Measurements from ENCODE around the gene RASGEF1B. TPM values are rescaled to one million over a fixed set of nuclear protein-coding genes. Genes with fewer than 3 reads are reported as not detected.

RASGEF1B gene
- total RNA-seq, 4 donors from 2014 or later, result 9.1 to 18.9 (median 13.9) TPM

DNA sequence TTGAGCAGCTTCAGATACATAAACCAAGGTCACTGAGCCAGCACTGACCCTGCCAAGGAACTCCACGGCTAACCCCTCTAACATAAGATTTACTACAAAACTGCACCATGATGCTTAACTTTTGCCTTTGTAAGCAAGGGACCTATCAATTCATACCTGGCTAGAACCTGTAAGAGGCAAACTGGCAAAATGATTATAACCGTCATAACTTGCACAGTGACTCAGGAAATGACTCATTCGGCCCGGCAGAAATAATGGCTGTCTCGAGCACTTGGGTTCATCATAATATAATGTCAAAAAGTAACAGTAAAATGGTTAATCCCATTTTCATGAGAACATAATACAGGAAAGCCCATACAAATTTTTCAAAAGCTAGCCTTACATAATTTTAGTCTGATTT, 17.2 kb downstream of the RASGEF1B start:
- DNase-seq, result no peak
- H3K9me3 ChIP-seq, result no peaks in the 10 kb centered on the region
- H3K27ac ChIP-seq, result peak overlapping the region in 3 of 4 donors; percentile 46 to 62 (median 59)
- 13 to 26% methylated on average over 5 of the region's 5 CpGs for WGBS, 2 donors
- H3K36me3 ChIP-seq, result peaks cover 0 to 66% (median 0%) of the 10 kb centered on the region in 3 donors
- no peak overlapping the region for H3K4me3 ChIP-seq
- peaks cover 0 to 48% (median 17%) of the 10 kb centered on the region in 3 donors for H3K4me1 ChIP-seq
- TF ChIP-seq, protein P1, sequence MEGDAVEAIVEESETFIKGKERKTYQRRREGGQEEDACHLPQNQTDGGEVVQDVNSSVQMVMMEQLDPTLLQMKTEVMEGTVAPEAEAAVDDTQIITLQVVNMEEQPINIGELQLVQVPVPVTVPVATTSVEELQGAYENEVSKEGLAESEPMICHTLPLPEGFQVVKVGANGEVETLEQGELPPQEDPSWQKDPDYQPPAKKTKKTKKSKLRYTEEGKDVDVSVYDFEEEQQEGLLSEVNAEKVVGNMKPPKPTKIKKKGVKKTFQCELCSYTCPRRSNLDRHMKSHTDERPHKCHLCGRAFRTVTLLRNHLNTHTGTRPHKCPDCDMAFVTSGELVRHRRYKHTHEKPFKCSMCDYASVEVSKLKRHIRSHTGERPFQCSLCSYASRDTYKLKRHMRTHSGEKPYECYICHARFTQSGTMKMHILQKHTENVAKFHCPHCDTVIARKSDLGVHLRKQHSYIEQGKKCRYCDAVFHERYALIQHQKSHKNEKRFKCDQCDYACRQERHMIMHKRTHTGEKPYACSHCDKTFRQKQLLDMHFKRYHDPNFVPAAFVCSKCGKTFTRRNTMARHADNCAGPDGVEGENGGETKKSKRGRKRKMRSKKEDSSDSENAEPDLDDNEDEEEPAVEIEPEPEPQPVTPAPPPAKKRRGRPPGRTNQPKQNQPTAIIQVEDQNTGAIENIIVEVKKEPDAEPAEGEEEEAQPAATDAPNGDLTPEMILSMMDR (IDR thresholded peaks at IDR 0.05), result no peak
- TF ChIP-seq POLR2A (IDR thresholded peaks at IDR 0.05), result no peak
- no peaks in the 10 kb centered on the region for H3K27me3 ChIP-seq
- intact Hi-C loops (cut with DNase I), result no loop called here

DNA sequence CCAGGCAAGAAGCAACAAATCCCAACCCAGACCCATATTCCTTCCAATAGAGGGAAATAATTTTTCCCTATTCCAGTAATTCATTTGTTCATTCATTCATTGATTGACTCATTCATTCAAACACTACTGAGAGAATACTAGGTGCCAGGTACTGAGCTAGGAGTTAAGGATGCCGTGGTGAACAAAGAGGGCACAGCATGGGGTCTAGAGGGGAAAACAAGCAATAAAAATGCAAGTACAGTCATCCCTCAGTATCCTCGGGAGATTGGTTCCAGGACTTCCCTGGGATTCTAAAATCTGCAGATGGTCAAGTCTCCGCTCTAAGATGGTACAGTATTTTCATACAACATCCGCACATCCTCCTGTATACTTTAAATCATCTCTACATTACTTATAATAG, 18.7 kb downstream of the RASGEF1B start:
- TF ChIP-seq, protein P1 (IDR thresholded peaks at IDR 0.05), result no peak
- no peak for TF ChIP-seq POLR2A (IDR thresholded peaks at IDR 0.05)
- no peaks in the 10 kb centered on the region for H3K9me3 ChIP-seq
- no peak overlapping the region for H3K4me3 ChIP-seq
- H3K4me1 ChIP-seq, result peaks cover 0 to 52% (median 17%) of the 10 kb centered on the region in 3 donors
- peak overlapping the region in 3 of 4 donors; percentile 28 to 62 (median 59) for H3K27ac ChIP-seq
- DNase-seq, result no peak
- no peaks in the 10 kb centered on the region for H3K27me3 ChIP-seq
- intact Hi-C loops (cut with DNase I), result no loop called here
- peaks cover 0 to 66% (median 0%) of the 10 kb centered on the region in 3 donors for H3K36me3 ChIP-seq
- 40 to 63% methylated on average over 4 of the region's 4 CpGs for WGBS, 2 donors

DNA sequence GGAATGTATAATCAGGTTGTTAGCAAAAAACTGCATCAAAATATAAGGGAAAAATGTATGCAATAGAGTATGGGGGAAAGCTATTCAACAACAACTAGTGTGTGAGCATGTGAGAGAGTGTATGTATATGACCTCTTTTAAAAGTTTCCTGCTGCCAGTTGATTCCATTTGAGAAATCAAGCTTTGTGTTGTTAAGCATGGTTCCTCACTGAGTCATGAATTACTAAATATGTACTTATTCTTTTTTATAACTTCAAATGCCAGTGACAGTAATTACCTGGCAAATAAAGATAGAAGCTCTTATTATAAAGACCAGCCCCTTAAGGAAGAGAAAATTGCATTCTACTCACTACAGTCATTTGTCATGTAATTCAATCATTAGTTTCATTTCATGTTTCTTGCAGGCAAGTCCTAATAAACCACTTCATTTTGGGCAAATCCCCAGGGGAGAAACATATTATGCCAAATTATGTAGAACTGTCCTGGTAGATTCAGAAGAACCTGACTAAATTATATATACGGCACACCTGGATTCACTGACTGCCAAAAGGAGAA, 19.2 kb downstream of the RASGEF1B start:
- no peaks in the 10 kb centered on the region for H3K9me3 ChIP-seq
- H3K36me3 ChIP-seq, result peaks cover 0 to 66% (median 0%) of the 10 kb centered on the region in 3 donors
- H3K27me3 ChIP-seq, result no peaks in the 10 kb centered on the region
- TF ChIP-seq, protein P1 (IDR thresholded peaks at IDR 0.05), result no peak
- TF ChIP-seq POLR2A (IDR thresholded peaks at IDR 0.05), result no peak
- DNase-seq, result no peak
- peaks cover 0 to 52% (median 17%) of the 10 kb centered on the region in 3 donors for H3K4me1 ChIP-seq
- no peak overlapping the region for H3K4me3 ChIP-seq
- peak overlapping the region; percentile 28 to 62 (median 50) for H3K27ac ChIP-seq
- intact Hi-C loops (cut with DNase I), result no loop called here
- 33 to 50% methylated on average over 1 of the region's 1 CpG for WGBS, 2 donors

DNA sequence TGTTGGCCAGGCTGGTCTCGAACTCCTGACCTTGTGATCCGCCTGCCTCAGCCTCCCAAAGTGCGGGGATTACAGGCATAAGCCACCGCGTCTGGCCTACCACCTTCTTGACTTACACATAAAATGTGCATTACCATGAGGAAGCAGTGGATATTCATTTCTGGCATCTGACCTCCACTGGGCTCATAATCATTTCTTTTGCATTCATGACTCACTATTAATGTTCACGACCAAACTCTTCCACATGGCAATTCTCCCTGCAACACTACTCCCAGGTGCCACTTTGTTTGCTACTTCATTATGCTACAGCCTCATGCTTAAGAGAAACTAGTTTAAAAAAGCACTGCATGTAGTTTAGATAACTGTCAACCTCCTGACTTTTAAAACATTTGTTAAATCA, 22.7 kb downstream of the RASGEF1B start:
- no peak for TF ChIP-seq POLR2A (IDR thresholded peaks at IDR 0.05)
- TF ChIP-seq, protein P1 (IDR thresholded peaks at IDR 0.05), result no peak
- intact Hi-C loops (cut with DNase I), result no loop called here
- H3K4me1 ChIP-seq, result peaks cover 0 to 32% (median 7%) of the 10 kb centered on the region in 3 donors
- no peaks in the 10 kb centered on the region for H3K9me3 ChIP-seq
- H3K4me3 ChIP-seq, result no peak overlapping the region
- peaks cover 0 to 78% (median 6%) of the 10 kb centered on the region in 3 donors for H3K36me3 ChIP-seq
- H3K27ac ChIP-seq, result no peak overlapping the region
- 80 to 84% methylated on average over 5 to 6 of the region's 6 CpGs for WGBS, 2 donors
- DNase-seq, result no peak
- no peaks in the 10 kb centered on the region for H3K27me3 ChIP-seq

DNA sequence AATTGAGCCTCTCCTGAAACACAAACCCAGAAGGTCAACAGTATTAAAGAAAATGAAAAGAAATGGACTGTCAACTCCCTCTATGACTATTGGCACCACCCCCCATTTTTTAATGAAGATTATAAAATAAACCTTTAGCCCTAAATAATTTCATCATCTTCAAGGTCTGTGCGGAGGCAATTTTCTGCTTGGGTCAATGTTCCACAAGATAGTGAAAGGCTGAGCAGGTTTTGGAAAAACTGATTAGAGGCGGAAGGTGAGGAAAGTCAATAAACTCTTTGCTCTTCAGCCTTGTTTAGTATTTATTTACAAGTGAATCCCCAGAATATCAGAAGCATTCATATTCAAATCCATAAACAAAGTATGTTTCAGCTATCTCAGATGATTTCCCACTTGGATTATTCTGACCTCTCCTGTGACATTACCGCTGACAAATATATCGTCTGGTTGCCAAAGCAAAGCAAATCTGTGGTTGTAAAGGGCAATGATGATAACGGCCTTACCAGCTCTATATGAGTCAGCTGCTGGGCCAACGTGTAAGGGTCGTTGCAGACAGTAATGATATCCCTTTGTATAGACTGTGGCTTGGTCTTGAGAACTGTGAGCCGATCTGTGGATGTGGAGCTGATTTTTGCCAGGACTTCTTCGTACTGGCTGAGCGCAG, 24.0 kb downstream of the RASGEF1B start:
- H3K27me3 ChIP-seq, result no peaks in the 10 kb centered on the region
- peaks cover 0 to 19% (median 6%) of the 10 kb centered on the region in 3 donors for H3K4me1 ChIP-seq
- H3K4me3 ChIP-seq, result no peak overlapping the region
- H3K36me3 ChIP-seq, result peaks cover 0 to 85% (median 6%) of the 10 kb centered on the region in 3 donors
- TF ChIP-seq, protein P1 (IDR thresholded peaks at IDR 0.05), result no peak
- no peak for TF ChIP-seq POLR2A (IDR thresholded peaks at IDR 0.05)
- no peak for DNase-seq
- 72 to 80% methylated on average over 10 of the region's 10 CpGs for WGBS, 2 donors
- no peak overlapping the region for H3K27ac ChIP-seq
- no peaks in the 10 kb centered on the region for H3K9me3 ChIP-seq
- intact Hi-C loops (cut with DNase I), result no loop called here

Data from esophagus squamous epithelium (tissue), 5 donors.